Karpas-422 (cell line): ENCODE measurements around the gene SERPINA3. TPM values are rescaled to one million over a fixed set of nuclear protein-coding genes. Genes with fewer than 3 reads are reported as not detected.

Source experiments
- DNase-seq: peaks from one replicate; pipeline ENCODE4 v3.0.0-alpha.2; 2015
- H2AFZ ChIP-seq: fragments of 200-600 bp; sonication (generic); 2 replicates; pipeline ENCODE4 v1.6.1; 2014; ENCODE audit warnings: antibody characterized with exemption, low read length, mixed read lengths
- H3K27ac ChIP-seq: fragments of 200-600 bp; sonication (generic); 2 replicates; pipeline ENCODE4 v1.5.1; 2014; ENCODE audit warnings: mild to moderate bottlenecking, low read length, moderate library complexity
- H3K27me3 ChIP-seq: fragments of 200-600 bp; sonication (generic); 2 replicates; pipeline ENCODE4 v1.6.1; 2014; ENCODE audit warnings: low read length, mixed read lengths
- H3K36me3 ChIP-seq: fragments of 200-600 bp; sonication (generic); 2 replicates; pipeline ENCODE4 v1.6.1; 2014; ENCODE audit warnings: low read length, mixed read lengths; ENCODE audit not compliant: insufficient read depth
- H3K4me1 ChIP-seq: fragments of 200-600 bp; sonication (generic); 2 replicates; pipeline ENCODE4 v1.6.1; 2014; ENCODE audit warnings: mild to moderate bottlenecking, low read length, mixed read lengths
- H3K4me2 ChIP-seq: fragments of 200-600 bp; sonication (generic); 2 replicates; pipeline ENCODE4 v1.6.1; 2014; ENCODE audit warnings: low read length, low read depth, mild to moderate bottlenecking; ENCODE audit not compliant: poor library complexity, severe bottlenecking
- H3K4me3 ChIP-seq: fragments of 200-600 bp; sonication (generic); 2 replicates; pipeline ENCODE4 v1.5.1; 2014; ENCODE audit warnings: mild to moderate bottlenecking, antibody characterized with exemption, low read length, mixed read lengths
- H3K79me2 ChIP-seq: fragments of 200-600 bp; sonication (generic); 2 replicates; pipeline ENCODE4 v1.6.1; 2014; ENCODE audit warnings: mild to moderate bottlenecking, low read length, mixed read lengths
- H3K9ac ChIP-seq: fragments of 200-600 bp; sonication (generic); 2 replicates; pipeline ENCODE4 v1.6.0; 2014; ENCODE audit warnings: low read length
- H3K9me2 ChIP-seq: fragments of 200-600 bp; sonication (generic), shearing (Covaris generic); replicated peaks from 2 replicates; pipeline ENCODE4 v1.6.0; 2014; ENCODE audit warnings: mild to moderate bottlenecking, low read length, moderate library complexity; ENCODE audit not compliant: insufficient read depth
- H3K9me3 ChIP-seq: fragments of 300-700, 200-600 bp; sonication (generic); 2 replicates; pipeline ENCODE4 v1.6.1; 2014; ENCODE audit warnings: low read length, mixed read lengths
- H4K20me1 ChIP-seq: fragments of 200-600 bp; sonication (generic); 2 replicates; pipeline ENCODE4 v1.6.1; 2014; ENCODE audit warnings: mild to moderate bottlenecking, antibody characterized with exemption, low read length, low read depth; ENCODE audit not compliant: insufficient read depth
- total RNA-seq: library from RNA; depleted of rRNA; stranded (reverse); fragments of >200 nt; shearing (Covaris generic); gene quantifications from 2 replicates; pipeline ENCODE4 v1.2.3, GENCODE V29; 2014; ENCODE audit warnings: low replicate concordance

SERPINA3 gene
- total RNA-seq, 1 experiment from 2014 or later, result not detected

DNA sequence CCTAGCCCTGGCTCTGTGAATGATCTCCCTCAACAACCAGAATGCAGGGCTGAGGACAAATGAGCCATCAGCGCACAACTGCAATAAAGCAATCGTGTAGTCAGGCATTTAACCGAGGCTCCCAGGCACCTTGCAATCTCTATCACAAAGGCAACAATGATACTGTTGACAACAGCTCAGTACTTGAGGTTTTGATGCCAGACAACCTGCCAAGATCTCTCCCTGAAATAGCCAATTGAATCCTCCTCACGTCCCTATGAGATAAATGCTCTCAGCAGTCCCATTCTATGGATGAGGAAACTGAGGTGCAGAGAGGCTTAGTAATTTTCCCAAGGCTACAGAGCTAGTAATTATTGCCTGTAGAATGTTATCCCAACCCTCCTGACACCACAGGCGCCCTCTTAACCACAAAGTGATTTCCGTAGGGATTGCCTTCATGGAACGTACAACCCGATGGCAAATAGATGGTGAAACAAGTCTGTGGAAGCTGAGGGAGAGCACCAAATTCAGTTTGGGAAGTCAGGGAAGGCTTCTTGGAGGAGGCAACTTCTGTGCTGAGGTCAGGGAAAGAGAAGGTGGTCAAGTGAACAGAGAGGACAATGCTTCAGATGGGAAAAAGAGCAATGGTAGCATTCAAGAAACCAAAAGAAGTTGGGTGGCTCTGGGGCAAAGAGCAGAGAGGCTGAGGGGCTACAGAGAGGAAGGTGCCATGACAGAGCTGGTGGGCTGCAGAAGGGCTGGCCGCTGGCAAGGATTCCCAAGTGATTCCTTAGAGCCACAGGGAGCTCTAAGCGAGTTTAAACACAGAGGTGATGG lies 12.6 kb downstream of the SERPINA3 start:
- no peak overlapping the region for H3K4me3 ChIP-seq
- no peak overlapping the region for H2AFZ ChIP-seq
- no peaks in the 10 kb centered on the region for H3K79me2 ChIP-seq
- H3K9ac ChIP-seq, result no peak overlapping the region
- H3K4me1 ChIP-seq, result no peaks in the 10 kb centered on the region
- no peak for DNase-seq
- no peak overlapping the region for H3K4me2 ChIP-seq
- no peaks in the 10 kb centered on the region for H3K9me2 ChIP-seq
- no peaks in the 10 kb centered on the region for H3K36me3 ChIP-seq
- H3K9me3 ChIP-seq, result no peaks in the 10 kb centered on the region
- no peaks in the 10 kb centered on the region for H4K20me1 ChIP-seq
- no peak overlapping the region for H3K27ac ChIP-seq
- peaks cover 3% of the 10 kb centered on the region; the same call in 1 of the 2 replicates for H3K27me3 ChIP-seq

DNA sequence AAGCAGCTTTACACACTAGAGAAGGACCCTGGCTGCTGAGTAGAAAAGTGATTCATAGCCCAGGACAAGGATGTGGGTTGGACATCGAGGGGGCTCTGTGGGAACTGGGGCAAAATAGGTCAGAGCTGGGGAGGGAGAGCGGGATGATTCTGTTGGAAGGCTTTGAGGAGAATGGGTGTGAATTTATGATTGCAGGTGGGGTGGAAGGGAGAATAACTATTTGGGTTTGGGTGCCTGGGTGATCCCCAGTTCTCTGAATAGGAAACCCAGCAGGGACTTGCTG lies 13.1 kb downstream of the SERPINA3 start:
- no peaks in the 10 kb centered on the region for H3K9me3 ChIP-seq
- H4K20me1 ChIP-seq, result no peaks in the 10 kb centered on the region
- H3K27me3 ChIP-seq, result peaks cover 3% of the 10 kb centered on the region; the same call in 1 of the 2 replicates
- no peaks in the 10 kb centered on the region for H3K79me2 ChIP-seq
- H3K4me3 ChIP-seq, result no peak overlapping the region
- no peak for DNase-seq
- H3K4me2 ChIP-seq, result no peak overlapping the region
- H3K4me1 ChIP-seq, result no peaks in the 10 kb centered on the region
- no peak overlapping the region for H3K9ac ChIP-seq
- no peak overlapping the region for H2AFZ ChIP-seq
- H3K9me2 ChIP-seq, result no peaks in the 10 kb centered on the region
- no peak overlapping the region for H3K27ac ChIP-seq
- H3K36me3 ChIP-seq, result no peaks in the 10 kb centered on the region

DNA sequence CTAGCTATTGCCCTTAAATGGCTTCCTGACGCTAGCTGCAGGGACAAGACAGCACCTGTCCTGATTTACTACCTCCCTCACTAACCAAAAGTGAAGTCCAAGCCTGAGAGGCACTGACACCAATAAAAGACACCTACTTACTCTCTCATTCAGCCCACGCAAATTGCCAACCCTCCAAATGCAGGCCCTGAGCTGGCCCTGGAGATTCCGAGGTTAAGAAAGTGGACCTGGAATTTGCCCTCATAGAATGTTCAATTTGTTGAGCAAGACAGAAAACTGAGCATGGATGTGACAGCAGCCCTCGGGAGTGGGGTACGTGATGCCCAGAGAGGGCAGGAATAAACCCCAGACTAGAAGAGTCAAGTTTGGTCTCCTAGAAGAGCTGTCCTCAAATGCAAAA lies 16.4 kb downstream of the SERPINA3 start:
- H2AFZ ChIP-seq, result no peak overlapping the region
- no peaks in the 10 kb centered on the region for H3K36me3 ChIP-seq
- H3K9me3 ChIP-seq, result no peaks in the 10 kb centered on the region
- H3K27ac ChIP-seq, result no peak overlapping the region
- no peak for DNase-seq
- no peaks in the 10 kb centered on the region for H4K20me1 ChIP-seq
- H3K4me3 ChIP-seq, result no peak overlapping the region
- no peaks in the 10 kb centered on the region for H3K79me2 ChIP-seq
- H3K9me2 ChIP-seq, result no peaks in the 10 kb centered on the region
- H3K27me3 ChIP-seq, result no peaks in the 10 kb centered on the region
- no peak overlapping the region for H3K9ac ChIP-seq
- no peaks in the 10 kb centered on the region for H3K4me1 ChIP-seq
- H3K4me2 ChIP-seq, result no peak overlapping the region

DNA sequence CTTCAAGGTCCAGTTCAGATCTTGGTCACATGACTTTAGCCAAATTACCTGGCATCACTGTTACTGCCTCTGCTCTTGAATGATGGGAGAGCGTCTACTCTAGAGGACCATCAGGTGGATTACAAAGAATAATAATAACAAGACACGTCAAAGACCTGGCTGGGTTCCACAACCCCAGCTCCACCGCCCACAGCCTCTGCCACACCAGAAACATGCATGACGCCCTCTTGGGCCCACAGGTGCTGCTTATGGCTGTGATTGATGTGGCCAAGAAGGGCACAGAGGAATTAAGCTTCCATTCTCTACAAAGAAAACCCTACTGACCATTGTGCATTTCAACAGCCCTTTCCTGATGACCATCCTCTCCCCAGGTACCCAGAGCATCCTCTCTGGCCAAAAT lies 18.2 kb downstream of the SERPINA3 start:
- H3K9ac ChIP-seq, result no peak overlapping the region
- no peak for DNase-seq
- no peaks in the 10 kb centered on the region for H3K4me1 ChIP-seq
- H3K9me2 ChIP-seq, result no peaks in the 10 kb centered on the region
- H3K4me3 ChIP-seq, result no peak overlapping the region
- H3K36me3 ChIP-seq, result no peaks in the 10 kb centered on the region
- H2AFZ ChIP-seq, result no peak overlapping the region
- H3K4me2 ChIP-seq, result no peak overlapping the region
- no peaks in the 10 kb centered on the region for H3K9me3 ChIP-seq
- no peaks in the 10 kb centered on the region for H3K79me2 ChIP-seq
- no peaks in the 10 kb centered on the region for H4K20me1 ChIP-seq
- no peak overlapping the region for H3K27ac ChIP-seq
- H3K27me3 ChIP-seq, result no peaks in the 10 kb centered on the region; the same call in 1 of the 2 replicates

DNA sequence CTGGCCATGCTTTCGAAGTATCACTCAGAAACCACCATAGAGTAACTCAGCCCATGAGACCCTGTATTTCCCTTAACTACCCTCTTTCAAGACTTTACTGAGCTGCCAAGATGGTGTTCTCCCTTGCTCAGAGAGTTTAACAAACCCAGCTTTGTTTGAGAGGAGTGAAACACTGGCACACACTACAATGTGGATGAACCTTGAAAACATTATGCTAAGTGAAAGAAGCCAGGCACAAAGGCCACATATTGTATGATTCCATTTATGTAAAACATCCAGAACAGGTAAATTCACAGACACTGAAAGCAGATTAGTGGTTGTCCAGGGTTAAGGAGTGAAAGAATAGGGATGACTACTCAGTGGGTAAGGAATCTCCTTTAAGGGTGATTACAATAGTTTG lies 18.9 kb downstream of the SERPINA3 start:
- no peaks in the 10 kb centered on the region for H4K20me1 ChIP-seq
- no peaks in the 10 kb centered on the region; the same call in 1 of the 2 replicates for H3K27me3 ChIP-seq
- no peaks in the 10 kb centered on the region for H3K36me3 ChIP-seq
- DNase-seq, result no peak
- H2AFZ ChIP-seq, result no peak overlapping the region
- H3K9me2 ChIP-seq, result no peaks in the 10 kb centered on the region
- H3K9ac ChIP-seq, result no peak overlapping the region
- no peak overlapping the region for H3K4me2 ChIP-seq
- no peaks in the 10 kb centered on the region for H3K79me2 ChIP-seq
- H3K9me3 ChIP-seq, result no peaks in the 10 kb centered on the region
- no peak overlapping the region for H3K27ac ChIP-seq
- H3K4me3 ChIP-seq, result no peak overlapping the region
- H3K4me1 ChIP-seq, result no peaks in the 10 kb centered on the region

DNA sequence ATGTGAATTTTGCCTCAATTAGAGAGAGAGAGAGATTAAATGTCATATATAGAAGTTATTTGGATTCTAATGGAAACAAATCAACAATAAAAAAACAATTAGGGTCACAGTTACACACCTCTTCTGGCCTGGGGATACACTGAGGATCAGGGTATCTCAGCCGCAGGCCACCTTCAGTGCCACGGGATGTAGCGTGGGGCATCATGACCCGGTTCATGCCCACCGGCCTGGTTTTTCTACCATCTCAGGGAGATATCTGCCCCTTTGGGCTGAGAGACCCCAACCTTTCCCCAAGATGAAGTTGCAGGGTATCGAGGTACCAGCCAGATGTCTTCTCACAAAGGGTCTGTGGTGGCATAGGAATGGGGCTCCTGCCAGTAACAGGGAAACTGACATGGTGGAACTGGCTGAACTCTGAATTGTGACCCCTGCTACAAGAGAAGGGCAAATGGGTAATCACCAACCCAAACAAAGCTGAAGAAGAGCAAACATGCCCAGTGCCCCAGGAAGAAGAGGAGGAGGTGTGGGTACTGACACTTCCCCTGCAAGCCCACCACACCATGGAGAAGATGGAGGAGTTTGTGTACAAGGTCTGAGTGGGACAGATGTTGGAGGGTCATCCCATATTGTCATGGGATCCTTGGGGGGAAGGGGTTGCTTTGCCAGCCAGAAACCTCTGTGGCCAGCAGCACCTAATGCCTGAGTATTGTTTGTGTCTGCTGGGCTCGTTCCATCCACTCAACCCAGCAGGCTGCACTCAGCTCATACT lies 19.5 kb downstream of the SERPINA3 start:
- no peak overlapping the region for H2AFZ ChIP-seq

DNA sequence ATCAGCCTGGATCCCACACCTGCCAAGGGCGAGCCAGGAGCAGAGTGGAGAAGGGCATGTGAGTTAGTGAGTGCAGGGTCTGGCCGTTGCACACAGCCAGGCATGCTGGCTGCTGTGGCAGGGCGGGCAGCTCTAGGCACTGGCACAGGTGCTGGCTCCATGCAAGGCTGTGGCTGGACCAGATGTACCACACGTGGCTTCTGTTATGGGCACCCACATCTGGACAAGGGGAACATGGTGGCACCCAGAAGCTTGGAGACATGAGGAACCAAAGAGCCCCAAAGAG lies 20.1 kb downstream of the SERPINA3 start:
- no peak overlapping the region for H2AFZ ChIP-seq
- no peak overlapping the region for H3K27ac ChIP-seq
- H3K79me2 ChIP-seq, result no peaks in the 10 kb centered on the region

More for the DNA sequence above, 19.5 kb downstream of the SERPINA3 start:
- Histone ChIP-seq H3K9ac (no peak overlapping the region), H3K36me3 (no peaks in the 10 kb centered on the region), H3K4me3 (no peak overlapping the region), H3K27ac (no peak overlapping the region), H3K4me1 (no peaks in the 10 kb centered on the region), H3K4me2 (no peak overlapping the region), H3K9me3 (no peaks in the 10 kb centered on the region), H4K20me1 (no peaks in the 10 kb centered on the region), H3K27me3 (no peaks in the 10 kb centered on the region; the same call in 1 of the 2 replicates), H3K79me2 (no peaks in the 10 kb centered on the region), H3K9me2 (no peaks in the 10 kb centered on the region)
- DNase-seq, result no peak

DNA sequence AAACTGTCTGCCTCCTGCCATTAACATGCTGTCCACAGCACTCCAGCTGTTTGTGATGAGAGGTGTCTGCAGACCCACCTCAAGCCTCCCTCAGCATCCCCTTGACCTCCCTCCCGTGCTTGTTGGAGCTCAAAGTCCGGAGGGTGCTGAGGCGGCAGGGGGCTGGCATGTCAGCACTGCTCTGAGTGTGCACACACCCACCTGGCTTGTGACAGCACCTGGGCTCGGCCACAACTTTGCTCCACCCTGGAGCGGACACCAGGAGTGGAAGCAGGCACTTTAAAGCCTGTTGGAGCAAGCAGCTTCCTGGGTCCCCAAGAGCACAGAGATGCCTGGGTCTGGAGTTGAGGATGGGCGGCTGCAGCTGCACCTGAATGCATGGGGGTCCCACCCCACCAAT lies 20.9 kb downstream of the SERPINA3 start:
- Histone ChIP-seq H3K36me3 (no peaks in the 10 kb centered on the region), H4K20me1 (no peaks in the 10 kb centered on the region), H3K9ac (no peak overlapping the region), H3K9me2 (no peaks in the 10 kb centered on the region), H3K4me2 (no peak overlapping the region), H3K4me1 (no peaks in the 10 kb centered on the region), H3K27me3 (no peaks in the 10 kb centered on the region; the same call in 1 of the 2 replicates), H3K79me2 (no peaks in the 10 kb centered on the region), H3K9me3 (no peaks in the 10 kb centered on the region), H3K27ac (no peak overlapping the region), H3K4me3 (no peak overlapping the region), H2AFZ (no peak overlapping the region)
- no peak for DNase-seq

More for the DNA sequence above, 20.1 kb downstream of the SERPINA3 start:
- no peaks in the 10 kb centered on the region for H3K4me1 ChIP-seq
- H3K9me2 ChIP-seq, result no peaks in the 10 kb centered on the region
- H3K4me3 ChIP-seq, result no peak overlapping the region
- no peaks in the 10 kb centered on the region; the same call in 1 of the 2 replicates for H3K27me3 ChIP-seq
- no peaks in the 10 kb centered on the region for H3K36me3 ChIP-seq
- no peaks in the 10 kb centered on the region for H3K9me3 ChIP-seq
- DNase-seq, result no peak
- no peak overlapping the region for H3K9ac ChIP-seq
- no peak overlapping the region for H3K4me2 ChIP-seq
- no peaks in the 10 kb centered on the region for H4K20me1 ChIP-seq
